IPS-NIHi7 (cell line): ENCODE measurements around the gene ZRANB1.
A peak's percentile ranks its signal among the peaks of the same experiment; 100 is the strongest.
"Not testable (repeated sequence)": the region's sequence is repeated elsewhere in the genome, so short reads cannot be mapped to it uniquely, and the experiment has no call there.

Experiments
- DNase-seq: peaks from one replicate; pipeline ENCODE4 v3.0.0; 2012; ENCODE audit warnings: mixed read lengths; ENCODE audit errors: extremely low spot score

Gene ZRANB1

GRCh38 chr10:124941823-124942222 is at the start of gene ZRANB1:
TSS of gene ZRANB1 (plus strand) at chr10:124942123. CDS start at chr10:124942494, 371 bp downstream.
- no peak for DNase-seq

- no peak for DNase-seq
Observed at GRCh38 chr10:124892905-124893304, 49.0 kb upstream of the ZRANB1 start.

- DNase-seq = no peak
Observed at GRCh38 chr10:124894569-124895215, 47.2 kb upstream of the ZRANB1 start.

GRCh38 chr10:124896751-124897150 is 45.2 kb upstream of the ZRANB1 start:
- DNase-seq = no peak

GRCh38 chr10:124898471-124898870 is 43.5 kb upstream of the ZRANB1 start:
- no peak for DNase-seq

GRCh38 chr10:124899151-124899550 is 42.8 kb upstream of the ZRANB1 start:
- no peak for DNase-seq

- DNase-seq = no peak
Observed at GRCh38 chr10:124902462-124902861, 39.5 kb upstream of the ZRANB1 start.

- no peak for DNase-seq
Observed at GRCh38 chr10:124903111-124903510, 38.8 kb upstream of the ZRANB1 start.

- no peak for DNase-seq
Observed at GRCh38 chr10:124904796-124905195, 37.1 kb upstream of the ZRANB1 start.

- no peak for DNase-seq
Observed at GRCh38 chr10:124906551-124907001, 35.3 kb upstream of the ZRANB1 start.

GRCh38 chr10:124909563-124909962 is 32.4 kb upstream of the ZRANB1 start:
- DNase-seq = no peak

GRCh38 chr10:124911124-124912067 is 30.5 kb upstream of the ZRANB1 start:
- no peak for DNase-seq

- no peak for DNase-seq
Observed at GRCh38 chr10:124912101-124912886, 29.6 kb upstream of the ZRANB1 start.

- no peak for DNase-seq
Observed at GRCh38 chr10:124913167-124913566, 28.8 kb upstream of the ZRANB1 start.

GRCh38 chr10:124914398-124914797 is 27.5 kb upstream of the ZRANB1 start:
- DNase-seq = not testable (repeated sequence)

GRCh38 chr10:124916098-124916584 is 25.8 kb upstream of the ZRANB1 start:
- no peak for DNase-seq

- peak; percentile 100 for DNase-seq
Observed at GRCh38 chr10:124916585-124917427, 25.1 kb upstream of the ZRANB1 start.

GRCh38 chr10:124917428-124918190 is 24.3 kb upstream of the ZRANB1 start:
- peak; percentile 41 for DNase-seq

GRCh38 chr10:124918191-124918830 is 23.6 kb upstream of the ZRANB1 start:
- DNase-seq = no peak

- no peak for DNase-seq
Observed at GRCh38 chr10:124918906-124919305, 23.0 kb upstream of the ZRANB1 start.
